ENCODE results near the gene SUN5.
"Not testable (repeated sequence)": the region's sequence is repeated elsewhere in the genome, so short reads cannot be mapped to it uniquely, and the experiment has no call there.

SUN5 gene

GRCh38 chr20:33004141-33004751 lies at the start of gene SUN5:
Gene SUN5, minus strand, starts transcription at chr20:33004433. Its CDS starts 93 bp downstream, at chr20:33004340.
- H3K9me3 ChIP-seq (ENCODE audit: control insufficient read depth, insufficient read depth, low read depth, low read length), result peaks cover 6% of the 10 kb centered on the region
- no peak within 1 kb of the TSS for H3K9ac ChIP-seq (ENCODE audit: low read length)
- no peaks in the 10 kb centered on the region for H3K36me3 ChIP-seq (ENCODE audit: control insufficient read depth, insufficient read depth, low read length)
- H3K4me1 ChIP-seq (ENCODE audit: control insufficient read depth, insufficient read depth, low read length), result peaks cover 3% of the 10 kb centered on the region; the same call in 1 of the 2 replicates
- H3K27me3 ChIP-seq (ENCODE audit: control insufficient read depth, insufficient read depth, low read length), result no peaks in the 10 kb centered on the region
- no peak within 1 kb of the TSS for H3K27ac ChIP-seq (ENCODE audit: low read depth, low read length)
- H3K4me3 ChIP-seq (ENCODE audit: low read depth, low read length), result no peak within 1 kb of the TSS

GRCh38 chr20:33053291-33054106 lies 49.3 kb upstream of the SUN5 start, which contains the start of gene BPIFB3:
Gene BPIFB3, plus strand, starts transcription at chr20:33053903. Its CDS starts 1,533 bp downstream, at chr20:33055436.
- H3K4me1 ChIP-seq (ENCODE audit: control insufficient read depth, insufficient read depth, low read length), result peaks cover 5% of the 10 kb centered on the region; the same call in 1 of the 2 replicates
- no peak within 1 kb of the TSS for H3K9ac ChIP-seq (ENCODE audit: low read length)
- no peak within 1 kb of the TSS for H3K27ac ChIP-seq (ENCODE audit: low read depth, low read length)
- H3K36me3 ChIP-seq (ENCODE audit: control insufficient read depth, insufficient read depth, low read length), result no peaks in the 10 kb centered on the region
- H3K27me3 ChIP-seq (ENCODE audit: control insufficient read depth, insufficient read depth, low read length), result no peaks in the 10 kb centered on the region
- no peak within 1 kb of the TSS for H3K4me3 ChIP-seq (ENCODE audit: low read depth, low read length)
- H3K9me3 ChIP-seq (ENCODE audit: control insufficient read depth, insufficient read depth, low read depth, low read length), result no peaks in the 10 kb centered on the region

- Histone ChIP-seq H3K4me1 (ENCODE audit: control insufficient read depth, insufficient read depth, low read length) (peaks cover 5% of the 10 kb centered on the region; the same call in 1 of the 2 replicates), H3K4me3 (ENCODE audit: low read depth, low read length) (no peak overlapping the region), H3K9ac (ENCODE audit: low read length) (no peak overlapping the region), H3K27me3 (ENCODE audit: control insufficient read depth, insufficient read depth, low read length) (no peaks in the 10 kb centered on the region), H3K27ac (ENCODE audit: low read depth, low read length) (no peak overlapping the region), H3K36me3 (ENCODE audit: control insufficient read depth, insufficient read depth, low read length) (no peaks in the 10 kb centered on the region), H3K9me3 (ENCODE audit: control insufficient read depth, insufficient read depth, low read depth, low read length) (peaks cover 10% of the 10 kb centered on the region)
Observed at GRCh38 chr20:33051333-33051732, 47.1 kb upstream of the SUN5 start.

GRCh38 chr20:33046412-33046811 lies 42.2 kb upstream of the SUN5 start:
- no peaks in the 10 kb centered on the region for H3K27me3 ChIP-seq (ENCODE audit: control insufficient read depth, insufficient read depth, low read length)
- peaks cover 34% of the 10 kb centered on the region for H3K9me3 ChIP-seq (ENCODE audit: control insufficient read depth, insufficient read depth, low read depth, low read length)
- H3K4me3 ChIP-seq (ENCODE audit: low read depth, low read length), result no peak overlapping the region
- no peaks in the 10 kb centered on the region for H3K4me1 ChIP-seq (ENCODE audit: control insufficient read depth, insufficient read depth, low read length)
- H3K9ac ChIP-seq (ENCODE audit: low read length), result no peak overlapping the region
- no peak overlapping the region for H3K27ac ChIP-seq (ENCODE audit: low read depth, low read length)
- H3K36me3 ChIP-seq (ENCODE audit: control insufficient read depth, insufficient read depth, low read length), result no peaks in the 10 kb centered on the region

- not testable (repeated sequence) for H3K36me3 ChIP-seq (ENCODE audit: control insufficient read depth, insufficient read depth, low read length); H3K9ac ChIP-seq (ENCODE audit: low read length); H3K4me3 ChIP-seq (ENCODE audit: low read depth, low read length); H3K27me3 ChIP-seq (ENCODE audit: control insufficient read depth, insufficient read depth, low read length); H3K4me1 ChIP-seq (ENCODE audit: control insufficient read depth, insufficient read depth, low read length); H3K27ac ChIP-seq (ENCODE audit: low read depth, low read length)
- peaks cover 34% of the 10 kb centered on the region for H3K9me3 ChIP-seq (ENCODE audit: control insufficient read depth, insufficient read depth, low read depth, low read length)
Observed at GRCh38 chr20:33045129-33045721, 41.0 kb upstream of the SUN5 start.

GRCh38 chr20:33043731-33044181 lies 39.5 kb upstream of the SUN5 start:
- Histone ChIP-seq H3K9ac (ENCODE audit: low read length) (no peak overlapping the region), H3K9me3 (ENCODE audit: control insufficient read depth, insufficient read depth, low read depth, low read length) (peaks cover 34% of the 10 kb centered on the region), H3K27ac (ENCODE audit: low read depth, low read length) (no peak overlapping the region), H3K27me3 (ENCODE audit: control insufficient read depth, insufficient read depth, low read length) (peaks cover 11% of the 10 kb centered on the region; the same call in 1 of the 2 replicates), H3K4me3 (ENCODE audit: low read depth, low read length) (no peak overlapping the region), H3K4me1 (ENCODE audit: control insufficient read depth, insufficient read depth, low read length) (no peaks in the 10 kb centered on the region), H3K36me3 (ENCODE audit: control insufficient read depth, insufficient read depth, low read length) (no peaks in the 10 kb centered on the region)

- H3K27ac ChIP-seq (ENCODE audit: low read depth, low read length), result no peak overlapping the region
Observed at GRCh38 chr20:33042983-33043730, 38.9 kb upstream of the SUN5 start.

GRCh38 chr20:33042430-33042829 lies 38.2 kb upstream of the SUN5 start:
- no peak overlapping the region for H3K4me3 ChIP-seq (ENCODE audit: low read depth, low read length)
- H3K36me3 ChIP-seq (ENCODE audit: control insufficient read depth, insufficient read depth, low read length), result no peaks in the 10 kb centered on the region
- no peaks in the 10 kb centered on the region for H3K4me1 ChIP-seq (ENCODE audit: control insufficient read depth, insufficient read depth, low read length)
- H3K27me3 ChIP-seq (ENCODE audit: control insufficient read depth, insufficient read depth, low read length), result peaks cover 11% of the 10 kb centered on the region; the same call in 1 of the 2 replicates
- no peak overlapping the region for H3K9ac ChIP-seq (ENCODE audit: low read length)
- no peak overlapping the region for H3K27ac ChIP-seq (ENCODE audit: low read depth, low read length)
- H3K9me3 ChIP-seq (ENCODE audit: control insufficient read depth, insufficient read depth, low read depth, low read length), result peaks cover 31% of the 10 kb centered on the region

More at GRCh38 chr20:33042983-33043730, 38.9 kb upstream of the SUN5 start:
- Histone ChIP-seq H3K4me1 (ENCODE audit: control insufficient read depth, insufficient read depth, low read length) (no peaks in the 10 kb centered on the region), H3K36me3 (ENCODE audit: control insufficient read depth, insufficient read depth, low read length) (no peaks in the 10 kb centered on the region), H3K4me3 (ENCODE audit: low read depth, low read length) (no peak overlapping the region), H3K9me3 (ENCODE audit: control insufficient read depth, insufficient read depth, low read depth, low read length) (peaks cover 34% of the 10 kb centered on the region), H3K9ac (ENCODE audit: low read length) (no peak overlapping the region), H3K27me3 (ENCODE audit: control insufficient read depth, insufficient read depth, low read length) (peaks cover 11% of the 10 kb centered on the region; the same call in 1 of the 2 replicates)

GRCh38 chr20:33038243-33038642 lies 34.0 kb upstream of the SUN5 start:
- Histone ChIP-seq H3K27me3 (ENCODE audit: control insufficient read depth, insufficient read depth, low read length) (peaks cover 15% of the 10 kb centered on the region; the same call in 1 of the 2 replicates), H3K4me1 (ENCODE audit: control insufficient read depth, insufficient read depth, low read length) (no peaks in the 10 kb centered on the region), H3K9ac (ENCODE audit: low read length) (no peak overlapping the region), H3K4me3 (ENCODE audit: low read depth, low read length) (no peak overlapping the region), H3K27ac (ENCODE audit: low read depth, low read length) (no peak overlapping the region), H3K9me3 (ENCODE audit: control insufficient read depth, insufficient read depth, low read depth, low read length) (no peaks in the 10 kb centered on the region), H3K36me3 (ENCODE audit: control insufficient read depth, insufficient read depth, low read length) (no peaks in the 10 kb centered on the region)

GRCh38 chr20:33037456-33037855 lies 33.2 kb upstream of the SUN5 start:
- Histone ChIP-seq H3K9ac (ENCODE audit: low read length) (no peak overlapping the region), H3K4me1 (ENCODE audit: control insufficient read depth, insufficient read depth, low read length) (no peaks in the 10 kb centered on the region), H3K4me3 (ENCODE audit: low read depth, low read length) (no peak overlapping the region), H3K27ac (ENCODE audit: low read depth, low read length) (no peak overlapping the region), H3K27me3 (ENCODE audit: control insufficient read depth, insufficient read depth, low read length) (peaks cover 15% of the 10 kb centered on the region; the same call in 1 of the 2 replicates), H3K36me3 (ENCODE audit: control insufficient read depth, insufficient read depth, low read length) (no peaks in the 10 kb centered on the region), H3K9me3 (ENCODE audit: control insufficient read depth, insufficient read depth, low read depth, low read length) (no peaks in the 10 kb centered on the region)

All from HUES6 (cell line).